Neural cell (in vitro differentiated cells): ENCODE measurements around the gene ANKMY1.

Experiments
- CTCF ChIP-seq: fragments of 450-650 bp; IDR thresholded peaks from 2 replicates; pipeline ENCODE4 v1.5.1; 2014; ENCODE audit warnings: antibody characterized with exemption, mild to moderate bottlenecking, moderate library complexity; ENCODE audit not compliant: poor library complexity, severe bottlenecking
- TAF1 ChIP-seq: IDR thresholded peaks from 2 replicates; pipeline ENCODE4 v1.6.1; 2012; ENCODE audit warnings: low read depth

- no peak for TF ChIP-seq CTCF
- no peak for TF ChIP-seq TAF1
Observed at GRCh38 chr2:240433973-240434727, 123.6 kb downstream of the ANKMY1 start.
